ENCODE measurements around the gene TJP3.

Gene TJP3

GRCh38 chr19:3730457-3730958 is 22.3 kb downstream of the TJP3 start:
- no peak for TF ChIP-seq CTCF (conservative IDR thresholded peaks at IDR 0.05; ENCODE audit: low read depth)
- H3K27ac ChIP-seq, result no peak overlapping the region
- CTCF ChIA-PET, result interaction anchor here (0.6 kb wide), 1 partner anchor 13 kb away, joined by 3 read pairs; no protein-coding TSS in a partner anchor
- POLR2A ChIA-PET (ENCODE audit: low non-redundant PET), result interaction anchor here (0.6 kb wide), 1 partner anchor 327 kb away, joined by 4 read pairs; no protein-coding TSS in a partner anchor
- DNase-seq (ENCODE audit: low spot score), result no peak

- ChIA-PET CTCF (interaction anchor here (0.6 kb wide), 1 partner anchor 872 kb away, joined by 4 read pairs; no protein-coding TSS in a partner anchor), POLR2A (ENCODE audit: low non-redundant PET) (no interaction called here)
- no peak overlapping the region for H3K27ac ChIP-seq
- TF ChIP-seq CTCF (conservative IDR thresholded peaks at IDR 0.05; ENCODE audit: low read depth), result no peak
- no peak for DNase-seq (ENCODE audit: low spot score)
Observed at GRCh38 chr19:3732108-3732507, 23.9 kb downstream of the TJP3 start.

- POLR2A ChIA-PET (ENCODE audit: low non-redundant PET), result no interaction called here
- CTCF ChIA-PET, result no interaction called here
- no peak overlapping the region for H3K27ac ChIP-seq
- DNase-seq (ENCODE audit: low spot score), result no peak
- no peak for TF ChIP-seq CTCF (conservative IDR thresholded peaks at IDR 0.05; ENCODE audit: low read depth)
Observed at GRCh38 chr19:3733549-3734309, 25.5 kb downstream of the TJP3 start.

GRCh38 chr19:3734310-3734600 is 26.1 kb downstream of the TJP3 start:
- ChIA-PET CTCF (no interaction called here), POLR2A (ENCODE audit: low non-redundant PET) (no interaction called here)
- no peak overlapping the region for H3K27ac ChIP-seq
- DNase-seq (ENCODE audit: low spot score), result no peak
- no peak for TF ChIP-seq CTCF (conservative IDR thresholded peaks at IDR 0.05; ENCODE audit: low read depth)

GRCh38 chr19:3736106-3736724 is 28.0 kb downstream of the TJP3 start:
- H3K27ac ChIP-seq, result no peak overlapping the region
- POLR2A ChIA-PET (ENCODE audit: low non-redundant PET), result no interaction called here
- TF ChIP-seq CTCF (conservative IDR thresholded peaks at IDR 0.05; ENCODE audit: low read depth), result no peak
- CTCF ChIA-PET, result interaction anchor here (0.6 kb wide), 1 partner anchor 43 kb away, joined by 6 read pairs; no protein-coding TSS in a partner anchor
- DNase-seq (ENCODE audit: low spot score), result no peak

- ChIA-PET POLR2A (ENCODE audit: low non-redundant PET) (no interaction called here), CTCF (no interaction called here)
- DNase-seq (ENCODE audit: low spot score), result no peak
Observed at GRCh38 chr19:3737487-3738205, 29.5 kb downstream of the TJP3 start.

More at GRCh38 chr19:3737487-3738205, 29.5 kb downstream of the TJP3 start:
- H3K27ac ChIP-seq, result no peak overlapping the region
- TF ChIP-seq CTCF (conservative IDR thresholded peaks at IDR 0.05; ENCODE audit: low read depth), result no peak
